ENCODE data around the gene VGLL4. TPM values are rescaled to one million over a fixed set of nuclear protein-coding genes. Genes with fewer than 3 reads are reported as not detected.

The VGLL4 gene
- total RNA-seq, 1 experiment from 2014 or later = 42.1 TPM

DNA sequence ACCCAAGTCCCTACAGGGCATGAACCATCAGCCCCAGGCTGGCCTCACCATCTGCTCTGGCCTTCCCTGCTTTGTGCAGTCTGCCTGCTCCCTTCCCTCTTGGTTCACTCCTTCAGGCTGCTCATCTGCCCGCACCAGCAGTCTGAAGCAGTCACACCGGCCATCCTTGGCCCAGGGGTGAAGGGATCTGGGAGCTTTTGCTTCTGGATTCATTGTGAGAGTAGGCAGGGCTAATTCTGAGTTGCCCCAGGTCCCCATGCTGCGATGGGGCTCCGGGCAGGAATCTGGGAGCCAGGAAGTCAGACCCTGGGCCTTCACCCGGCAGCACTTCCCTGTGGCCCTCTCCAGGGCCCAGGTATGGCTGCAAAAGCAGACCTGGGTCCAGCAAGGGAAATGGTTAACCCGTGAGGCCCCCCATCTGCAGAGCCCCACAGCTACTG is 99.7 kb downstream of the VGLL4 start:
- H3K4me3 Mint-ChIP-seq = no peak overlapping the region
- no peak overlapping the region for H3K18ac ChIP-seq (ENCODE audit: insufficient read length, low read depth, low read length)

More for the DNA sequence above, 99.7 kb downstream of the VGLL4 start:
- Mint-ChIP-seq H3K36me3 (ENCODE audit: insufficient read depth in 1 of 3, low read depth in 3 of 3) (peaks cover 0 to 4% (median 0%) of the 10 kb centered on the region in 3 experiments; a peak in 2 of 7 replicates), H3K4me1 (peaks cover 3 to 6% of the 10 kb centered on the region in 2 experiments; a peak in 3 of 4 replicates), H3K27ac (no peak overlapping the region), H3K27me3 (ENCODE audit: low read depth) (no peaks in the 10 kb centered on the region), H3K9me3 (no peaks in the 10 kb centered on the region)
- no peak overlapping the region for H4K8ac ChIP-seq (replicated peaks; ENCODE audit: insufficient read length, low read depth, low read length)
- H4K91ac ChIP-seq (ENCODE audit: insufficient read length, low read depth, low read length) = no peak overlapping the region
- no peak overlapping the region for H2AFZ ChIP-seq (ENCODE audit: low read length)
- no peak overlapping the region for H2BK15ac ChIP-seq (ENCODE audit: low read depth, low read length)
- no peak overlapping the region for H2BK12ac ChIP-seq (ENCODE audit: insufficient read length, low read depth, low read length)
- no peak overlapping the region for H2BK20ac ChIP-seq (ENCODE audit: low read depth, low read length, poor library complexity, severe bottlenecking)
- no peak overlapping the region for H4K5ac ChIP-seq (ENCODE audit: insufficient read length, low read depth, low read length)
- H2BK120ac ChIP-seq (ENCODE audit: low read depth, low read length, poor library complexity, severe bottlenecking) = no peak overlapping the region
- DNase-seq = no peak
- WGBS (ENCODE audit: extremely low coverage, insufficient read length, low lambda C conversion rate) = no CpG with 5 or more reads among the region's 6 CpGs
- H3K4me1 ChIP-seq (ENCODE audit: insufficient read depth, low read length) = no peaks in the 10 kb centered on the region
- H3K23me2 ChIP-seq (ENCODE audit: insufficient read length, low read depth, low read length, poor library complexity, severe bottlenecking) = no peaks in the 10 kb centered on the region
- H3K56ac ChIP-seq (ENCODE audit: insufficient read length, low read depth, low read length) = no peak overlapping the region
- no peak overlapping the region for H3K9ac ChIP-seq (ENCODE audit: extremely low read depth, insufficient read length, low read length)
- no peak overlapping the region for H3T11ph ChIP-seq (ENCODE audit: low read length)
- no peak overlapping the region for H3K27ac ChIP-seq (ENCODE audit: insufficient read length, low read depth, low read length)
- H3K4ac ChIP-seq (ENCODE audit: low read depth, low read length) = no peak overlapping the region
- H3K14ac ChIP-seq (ENCODE audit: insufficient read depth, low read length) = no peak overlapping the region; the same call in 1 of the 2 replicates
- no peaks in the 10 kb centered on the region for H3K27me3 ChIP-seq (ENCODE audit: insufficient read depth, low read length)
- no peak overlapping the region for H2BK5ac ChIP-seq (ENCODE audit: insufficient read length, low read length)
- no peaks in the 10 kb centered on the region for H3K79me2 ChIP-seq (ENCODE audit: insufficient read depth, low read length)
- TF ChIP-seq, protein P1, sequence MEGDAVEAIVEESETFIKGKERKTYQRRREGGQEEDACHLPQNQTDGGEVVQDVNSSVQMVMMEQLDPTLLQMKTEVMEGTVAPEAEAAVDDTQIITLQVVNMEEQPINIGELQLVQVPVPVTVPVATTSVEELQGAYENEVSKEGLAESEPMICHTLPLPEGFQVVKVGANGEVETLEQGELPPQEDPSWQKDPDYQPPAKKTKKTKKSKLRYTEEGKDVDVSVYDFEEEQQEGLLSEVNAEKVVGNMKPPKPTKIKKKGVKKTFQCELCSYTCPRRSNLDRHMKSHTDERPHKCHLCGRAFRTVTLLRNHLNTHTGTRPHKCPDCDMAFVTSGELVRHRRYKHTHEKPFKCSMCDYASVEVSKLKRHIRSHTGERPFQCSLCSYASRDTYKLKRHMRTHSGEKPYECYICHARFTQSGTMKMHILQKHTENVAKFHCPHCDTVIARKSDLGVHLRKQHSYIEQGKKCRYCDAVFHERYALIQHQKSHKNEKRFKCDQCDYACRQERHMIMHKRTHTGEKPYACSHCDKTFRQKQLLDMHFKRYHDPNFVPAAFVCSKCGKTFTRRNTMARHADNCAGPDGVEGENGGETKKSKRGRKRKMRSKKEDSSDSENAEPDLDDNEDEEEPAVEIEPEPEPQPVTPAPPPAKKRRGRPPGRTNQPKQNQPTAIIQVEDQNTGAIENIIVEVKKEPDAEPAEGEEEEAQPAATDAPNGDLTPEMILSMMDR (conservative IDR thresholded peaks at IDR 0.05) = no peak
- H4K20me1 ChIP-seq (ENCODE audit: control insufficient read depth, insufficient read depth, insufficient read length) = no peaks in the 10 kb centered on the region
- no peaks in the 10 kb centered on the region for H3K9me3 ChIP-seq (ENCODE audit: control insufficient read depth, low read depth, low read length)
- H3K4me2 ChIP-seq (ENCODE audit: insufficient read depth, insufficient read length, low read length) = no peak overlapping the region
- no peak overlapping the region for H2AK5ac ChIP-seq (ENCODE audit: insufficient read length, low read length)
- no peaks in the 10 kb centered on the region for H3K79me1 ChIP-seq (ENCODE audit: insufficient read depth, low read depth, low read length, poor library complexity, severe bottlenecking)
- no peak overlapping the region for H3K23ac ChIP-seq (ENCODE audit: insufficient read length, low read depth, low read length)

Measured in H9 (cell line).